Caki2 (cell line): ENCODE results near the gene TGM3. TPM values are rescaled to one million over a fixed set of nuclear protein-coding genes. Genes with fewer than 3 reads are reported as not detected.

Experiments used
- DNase-seq: peaks from one replicate; pipeline ENCODE4 v3.0.0-alpha.2; 2015; ENCODE audit warnings: low read depth
- in situ Hi-C: cut with HindIII; loops from 2 replicates; pipeline ENCODE4 v1.10.0; 2016; ENCODE audit warnings: low sequenced_read_pairs, low pct_unique_long_range_greater_than_20kb, mixed read lengths
- total RNA-seq: library from RNA; depleted of rRNA; stranded (reverse); fragments of >200 nt; shearing (Covaris generic); gene quantifications from 2 replicates; pipeline ENCODE4 v1.2.3, GENCODE V29; 2014; ENCODE audit warnings: low replicate concordance

TGM3 gene
- total RNA-seq, 1 experiment from 2014 or later: 0.24 TPM

DNA sequence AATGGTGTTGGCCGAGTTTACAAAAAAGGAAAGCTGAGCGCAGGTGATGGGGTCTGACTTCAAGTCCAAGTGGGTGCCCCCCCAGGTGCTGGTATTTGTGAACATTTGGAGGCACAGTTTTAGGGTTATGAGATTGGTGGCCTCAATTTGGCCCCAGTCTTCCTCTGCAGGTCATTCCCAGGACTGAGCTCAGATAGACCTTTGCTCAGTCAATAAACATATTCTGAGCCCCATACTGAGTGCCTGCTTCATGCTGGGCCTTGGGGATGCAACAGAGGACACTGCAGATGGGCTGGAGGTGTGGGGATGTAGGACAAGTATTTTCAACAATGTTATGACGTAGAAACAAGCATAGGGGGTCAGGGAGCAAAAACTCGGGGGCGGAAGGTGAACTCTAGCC is 33.5 kb downstream of the TGM3 start:
- in situ Hi-C loops: no loop called here
- DNase-seq: no peak

- in situ Hi-C loops: loop anchor here (10.0 kb wide), 1 partner anchor 105 kb away; no protein-coding TSS in a partner anchor
- no peak for DNase-seq
Observed at GRCh38 chr20:2330090-2330695, 34.4 kb downstream of the TGM3 start.

DNA sequence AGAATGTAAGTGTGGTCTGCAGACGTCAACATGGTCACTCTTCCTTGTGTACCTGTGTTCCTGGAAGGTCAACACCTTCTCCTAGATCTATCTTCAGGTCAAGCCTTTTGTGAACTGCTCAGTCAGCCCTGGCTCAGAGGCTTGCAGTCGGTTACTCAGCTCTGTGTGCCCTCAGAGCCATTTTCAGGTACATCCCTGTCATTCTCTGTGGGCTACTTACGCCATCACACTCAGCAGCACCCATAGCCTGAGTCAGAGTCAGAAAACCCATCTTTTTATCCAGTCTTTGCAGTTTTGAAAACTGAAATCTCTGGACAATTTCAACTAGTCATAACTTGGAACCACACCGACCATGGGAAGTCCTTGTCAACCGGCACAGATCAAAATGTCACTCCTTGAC is 35.3 kb downstream of the TGM3 start:
- no peak for DNase-seq
- in situ Hi-C loops: loop anchor here (10.0 kb wide), 1 partner anchor 104 kb away; no protein-coding TSS in a partner anchor

DNA sequence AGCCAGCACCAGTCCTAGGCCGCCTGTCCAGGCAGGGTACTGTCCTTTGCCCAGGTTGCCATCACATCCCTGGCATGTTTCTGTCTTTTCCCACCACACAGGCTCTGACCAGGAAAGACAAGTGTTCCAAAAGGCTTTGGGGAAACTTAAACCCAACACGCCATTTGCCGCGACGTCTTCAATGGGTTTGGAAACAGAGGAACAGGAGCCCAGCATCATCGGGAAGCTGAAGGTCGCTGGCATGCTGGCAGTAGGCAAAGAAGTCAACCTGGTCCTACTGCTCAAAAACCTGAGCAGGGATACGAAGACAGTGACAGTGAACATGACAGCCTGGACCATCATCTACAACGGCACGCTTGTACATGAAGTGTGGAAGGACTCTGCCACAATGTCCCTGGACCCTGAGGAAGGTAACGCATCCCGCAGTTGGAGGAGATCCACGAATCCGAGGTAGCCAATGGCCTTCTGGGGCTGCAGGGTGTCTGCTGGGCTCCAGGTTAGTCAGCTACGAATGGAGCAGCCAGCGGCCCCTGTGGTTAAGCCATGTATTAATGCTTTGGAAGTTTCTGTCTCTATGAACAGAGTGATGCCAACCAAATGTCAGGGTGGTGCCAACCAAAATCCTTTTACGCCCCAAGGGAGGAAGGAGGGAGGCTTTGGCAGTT is 36.2 kb downstream of the TGM3 start:
- DNase-seq: no peak
- in situ Hi-C loops: loop anchor here (10.0 kb wide), 1 partner anchor 103 kb away; no protein-coding TSS in a partner anchor

DNA sequence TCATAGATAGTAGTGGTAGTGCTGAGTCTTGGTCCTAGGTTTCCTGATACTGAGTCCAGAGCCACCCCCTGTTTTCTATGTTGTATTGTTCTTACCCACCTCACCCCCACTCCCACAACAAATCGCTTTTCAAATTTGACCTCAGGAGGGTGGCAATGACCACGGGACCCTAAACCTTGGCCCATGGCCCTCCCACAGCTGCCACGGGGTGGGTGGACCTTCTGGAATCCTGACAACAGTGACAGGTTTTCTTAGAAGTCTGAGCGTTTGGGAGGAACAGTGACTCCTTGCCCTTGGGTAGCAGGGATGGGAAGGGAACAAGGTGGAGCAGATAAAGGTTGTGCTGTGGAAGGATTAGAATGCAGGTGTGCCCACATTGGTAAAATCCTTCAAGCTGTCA is 36.9 kb downstream of the TGM3 start:
- DNase-seq: no peak
- in situ Hi-C loops: loop anchor here (10.0 kb wide), 1 partner anchor 102 kb away; no protein-coding TSS in a partner anchor

GRCh38 chr20:2333821-2334220 is 38.0 kb downstream of the TGM3 start:
- in situ Hi-C loops: loop anchor here (10.0 kb wide), 1 partner anchor 101 kb away; no protein-coding TSS in a partner anchor
- DNase-seq: no peak

DNA sequence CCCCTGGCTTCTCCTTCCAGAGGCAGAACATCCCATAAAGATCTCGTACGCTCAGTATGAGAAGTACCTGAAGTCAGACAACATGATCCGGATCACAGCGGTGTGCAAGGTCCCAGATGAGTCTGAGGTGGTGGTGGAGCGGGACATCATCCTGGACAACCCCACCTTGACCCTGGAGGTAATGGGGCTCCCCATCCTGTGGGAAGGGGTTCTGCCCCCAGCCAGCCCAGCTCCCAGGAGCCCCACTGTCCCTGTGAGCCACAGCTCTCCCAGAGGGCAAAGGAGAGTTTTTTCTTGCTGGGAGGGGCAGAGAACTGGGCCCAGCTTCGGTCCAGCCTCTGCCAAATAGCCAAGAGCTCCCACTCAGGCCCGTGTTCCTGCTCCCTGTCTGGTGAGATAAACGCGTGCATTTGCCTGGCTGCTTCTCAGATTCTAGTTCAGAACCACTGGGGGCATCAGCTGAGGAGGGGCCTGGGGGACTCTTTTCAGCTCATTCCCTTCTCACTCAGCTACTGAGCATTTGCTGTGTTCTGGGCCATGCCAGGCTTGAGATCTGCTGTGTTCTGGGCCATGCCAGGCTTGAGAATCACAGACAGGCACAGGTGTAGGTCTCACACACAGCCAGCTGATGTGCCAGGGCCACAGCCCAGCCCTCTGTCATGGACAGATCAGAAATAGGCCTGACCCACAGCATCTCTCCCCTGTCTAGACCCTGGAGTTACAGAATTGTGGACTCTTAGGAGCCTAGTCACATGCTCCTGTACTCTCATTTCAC is 39.5 kb downstream of the TGM3 start:
- in situ Hi-C loops: loop anchor here (10.0 kb wide), 1 partner anchor 100 kb away; no protein-coding TSS in a partner anchor
- no peak for DNase-seq

GRCh38 chr20:2336471-2336870 is 40.7 kb downstream of the TGM3 start:
- in situ Hi-C loops: loop anchor here (10.0 kb wide), 1 partner anchor 98 kb away; no protein-coding TSS in a partner anchor

GRCh38 chr20:2337142-2337541 is 41.3 kb downstream of the TGM3 start:
- in situ Hi-C loops: loop anchor here (10.0 kb wide), 1 partner anchor 98 kb away; no protein-coding TSS in a partner anchor
- DNase-seq: no peak

More at GRCh38 chr20:2336471-2336870, 40.7 kb downstream of the TGM3 start:
- no peak for DNase-seq

DNA sequence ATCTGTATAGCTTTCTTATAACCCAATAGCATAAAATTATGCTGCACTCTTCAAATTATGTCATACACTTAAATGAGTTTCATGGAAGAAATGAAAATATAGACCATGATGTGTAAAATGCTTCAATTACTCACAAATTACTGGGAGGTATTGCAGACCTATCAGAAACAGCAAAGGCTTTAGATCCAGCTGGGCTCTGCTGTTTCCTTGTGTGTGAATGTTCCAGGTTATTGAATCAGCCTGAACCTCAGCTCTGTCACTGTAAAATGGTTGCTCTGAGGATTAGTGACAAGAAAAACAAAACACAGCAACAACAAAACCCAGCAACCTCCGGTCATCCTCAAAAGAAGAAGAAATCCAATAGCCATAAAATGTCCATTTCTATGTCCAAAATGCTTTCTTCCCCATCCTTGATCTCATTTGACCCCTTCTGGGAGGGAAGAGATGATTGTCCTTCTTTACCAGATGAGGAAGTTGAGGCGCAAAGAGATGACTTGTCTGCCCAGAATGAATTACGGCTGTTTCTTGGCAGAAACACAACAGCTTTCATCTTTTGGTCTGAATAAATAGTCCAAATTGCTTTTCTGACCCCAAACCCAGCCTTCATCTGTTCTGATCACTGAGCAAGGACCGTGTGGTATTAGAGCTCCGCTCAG is 42.7 kb downstream of the TGM3 start:
- in situ Hi-C loops: loop anchor here (10.0 kb wide), 1 partner anchor 96 kb away; no protein-coding TSS in a partner anchor
- no peak for DNase-seq

DNA sequence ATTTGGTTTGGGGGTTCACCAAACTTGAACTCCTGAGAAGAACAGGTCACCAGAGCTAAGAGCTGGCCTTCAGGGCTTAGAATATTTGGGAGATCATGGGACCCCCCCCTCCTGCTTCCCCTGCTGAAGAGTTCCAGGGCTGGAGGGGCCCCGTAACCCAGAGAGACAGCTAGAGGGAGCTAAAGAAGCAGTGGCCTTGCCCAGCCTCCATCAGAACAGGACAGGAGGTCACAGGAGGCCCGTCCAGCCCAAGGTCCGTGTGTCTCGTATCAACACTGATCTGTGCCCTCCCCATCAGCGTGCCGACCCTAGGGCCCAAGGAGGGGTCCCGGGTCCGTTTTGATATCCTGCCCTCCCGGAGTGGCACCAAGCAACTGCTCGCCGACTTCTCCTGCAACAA is 44.3 kb downstream of the TGM3 start:
- in situ Hi-C loops: no loop called here
- DNase-seq: no peak

- no peak for DNase-seq
Observed at GRCh38 chr20:2340823-2341222, 45.0 kb downstream of the TGM3 start.

GRCh38 chr20:2341336-2341735 is 45.5 kb downstream of the TGM3 start:
- in situ Hi-C loops: no loop called here
- no peak for DNase-seq

More at GRCh38 chr20:2340823-2341222, 45.0 kb downstream of the TGM3 start:
- in situ Hi-C loops: no loop called here

GRCh38 chr20:2342243-2342642 is 46.4 kb downstream of the TGM3 start:
- in situ Hi-C loops: no loop called here
- no peak for DNase-seq

DNA sequence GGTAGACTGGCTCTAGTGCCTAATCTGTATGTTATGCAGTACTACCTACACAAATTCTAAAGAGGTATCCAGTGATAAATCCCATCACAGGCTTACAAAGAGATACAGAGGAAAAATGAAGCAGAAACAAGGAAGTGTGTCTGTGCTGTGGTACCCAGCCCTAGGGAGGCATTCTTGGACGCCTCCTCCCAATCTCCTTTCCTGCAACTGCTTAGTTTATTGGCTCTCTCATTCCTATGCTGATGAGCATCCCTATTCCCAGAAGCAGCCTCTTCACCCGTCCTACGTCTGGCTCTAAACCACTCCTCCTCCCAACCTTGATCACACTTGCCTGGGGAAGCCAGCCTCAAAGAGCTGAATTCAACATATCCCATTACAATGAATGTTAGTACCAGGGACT is 50.4 kb downstream of the TGM3 start:
- DNase-seq: no peak
- in situ Hi-C loops: no loop called here

- in situ Hi-C loops: no loop called here
- no peak for DNase-seq
Observed at GRCh38 chr20:2348336-2348735, 52.5 kb downstream of the TGM3 start.

DNA sequence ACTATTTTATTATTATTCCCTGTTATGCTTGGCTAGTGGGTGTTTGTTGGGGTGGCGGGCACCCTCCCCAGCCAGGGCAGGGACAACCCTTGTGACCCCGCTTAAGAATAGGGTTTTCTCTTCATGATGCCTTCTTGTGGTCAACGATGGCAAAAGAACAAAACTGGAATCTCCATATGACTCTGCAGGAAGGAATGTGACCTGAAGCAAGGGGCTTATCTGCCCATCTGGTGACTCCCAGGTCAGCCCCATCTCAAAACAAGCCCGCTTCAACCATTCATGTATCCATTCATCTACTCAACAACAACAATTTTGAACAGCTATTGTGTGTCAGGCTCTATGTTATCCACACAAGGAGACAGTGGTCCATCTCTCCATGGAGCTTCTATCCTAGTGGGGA is 54.0 kb downstream of the TGM3 start:
- in situ Hi-C loops: no loop called here
- DNase-seq: peak; percentile 58

- no peak for DNase-seq
- in situ Hi-C loops: no loop called here
Observed at GRCh38 chr20:2350606-2351005, 54.8 kb downstream of the TGM3 start.
